Measurements from ENCODE around the gene INPP1. TPM values are rescaled to one million over a fixed set of nuclear protein-coding genes. Genes with fewer than 3 reads are reported as not detected.
"Not testable (repeated sequence)": the region's sequence is repeated elsewhere in the genome, so short reads cannot be mapped to it uniquely, and the experiment has no call there.

Gene INPP1
- total RNA-seq, 1 experiment from 2014 or later = 15.9 TPM

DNA sequence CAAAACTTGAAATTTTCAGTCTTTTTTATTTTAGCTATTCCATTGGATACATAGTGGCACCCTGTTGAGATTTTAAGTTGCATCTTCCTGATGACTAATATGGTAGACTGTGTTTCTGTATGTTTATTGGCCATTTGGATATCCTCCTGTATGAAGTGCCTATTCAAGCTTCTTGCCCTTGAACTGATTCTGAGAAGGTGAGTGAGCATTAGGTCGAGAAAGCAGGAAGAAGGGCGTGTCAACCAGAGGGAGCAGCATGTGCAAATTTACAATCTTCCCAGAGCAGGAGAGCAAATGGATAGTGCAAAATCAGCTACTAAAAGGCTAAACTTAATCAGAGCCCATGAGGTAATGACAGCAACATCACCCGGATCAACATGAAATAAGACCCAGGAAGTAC, 8.6 kb downstream of the INPP1 start:
- Histone ChIP-seq H3K36me3 (no peaks in the 10 kb centered on the region; the same call in 1 of the 2 replicates), H3K27me3 (no peaks in the 10 kb centered on the region), H3K9me3 (no peaks in the 10 kb centered on the region), H3K4me3 (no peak overlapping the region)
- DNase-seq = no peak

DNA sequence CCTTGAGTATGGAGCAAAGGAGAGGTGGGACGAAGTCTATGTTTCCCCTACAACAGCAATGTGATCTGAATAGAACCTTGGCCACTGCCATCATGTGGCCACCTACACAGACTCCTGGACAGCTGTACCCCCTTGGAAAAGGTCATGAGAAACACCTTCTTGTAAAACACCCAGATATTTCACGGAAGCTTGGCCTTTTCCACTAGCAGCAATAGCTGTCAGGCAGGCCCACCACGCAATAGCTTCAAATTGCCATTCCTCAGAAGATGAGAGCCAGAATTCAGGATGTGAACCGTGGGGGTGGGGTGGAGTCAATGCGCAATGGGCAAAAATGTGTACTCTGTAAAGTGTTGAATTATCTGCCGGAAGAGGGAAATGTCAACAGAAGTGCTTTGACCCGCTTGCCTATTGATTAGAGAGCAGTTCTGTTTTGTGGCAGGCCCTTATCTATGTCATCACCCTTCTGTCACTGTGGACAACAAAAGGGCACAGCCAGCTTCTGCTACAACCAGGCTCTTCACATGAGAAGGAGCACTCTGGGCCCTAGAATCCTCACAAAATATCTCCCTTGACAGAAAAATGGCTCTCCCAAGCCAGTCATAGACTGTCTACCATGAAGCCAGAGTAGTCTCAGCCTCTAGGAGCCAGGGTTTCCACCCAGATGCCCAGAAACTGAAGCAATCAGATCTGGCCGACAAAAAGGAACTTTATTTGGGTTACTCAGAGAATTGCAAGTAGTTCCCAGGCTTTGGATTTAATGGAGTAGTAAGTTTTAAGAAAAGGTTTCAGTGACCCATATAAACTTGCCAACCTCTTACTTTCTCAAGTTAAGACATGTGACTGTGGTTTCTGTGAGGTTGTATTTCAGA, 9.5 kb downstream of the INPP1 start:
- Histone ChIP-seq H3K27me3 (no peaks in the 10 kb centered on the region), H3K4me3 (no peak overlapping the region), H3K36me3 (no peaks in the 10 kb centered on the region; the same call in 1 of the 2 replicates), H3K9me3 (no peaks in the 10 kb centered on the region)
- no peak for DNase-seq

DNA sequence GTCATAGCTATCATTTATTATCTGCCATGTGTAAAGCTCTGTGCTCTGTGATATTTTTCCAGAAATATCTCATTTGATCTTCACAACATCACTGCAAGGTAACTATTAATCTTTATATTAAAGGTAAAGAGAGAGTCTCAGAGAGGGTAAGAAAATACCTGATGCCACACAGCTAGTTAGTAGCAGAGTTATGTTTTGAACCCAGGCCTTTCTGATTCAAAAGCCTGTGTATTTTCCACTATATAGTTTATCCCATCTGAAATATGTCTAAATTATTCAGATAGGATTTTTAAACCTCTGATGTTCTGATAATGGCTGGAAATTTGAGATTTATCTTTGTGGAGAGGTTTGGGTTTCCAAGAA, 10.1 kb downstream of the INPP1 start:
- DNase-seq = no peak
- Histone ChIP-seq H3K9me3 (no peaks in the 10 kb centered on the region), H3K27me3 (no peaks in the 10 kb centered on the region), H3K4me3 (no peak overlapping the region), H3K36me3 (no peaks in the 10 kb centered on the region; the same call in 1 of the 2 replicates)

DNA sequence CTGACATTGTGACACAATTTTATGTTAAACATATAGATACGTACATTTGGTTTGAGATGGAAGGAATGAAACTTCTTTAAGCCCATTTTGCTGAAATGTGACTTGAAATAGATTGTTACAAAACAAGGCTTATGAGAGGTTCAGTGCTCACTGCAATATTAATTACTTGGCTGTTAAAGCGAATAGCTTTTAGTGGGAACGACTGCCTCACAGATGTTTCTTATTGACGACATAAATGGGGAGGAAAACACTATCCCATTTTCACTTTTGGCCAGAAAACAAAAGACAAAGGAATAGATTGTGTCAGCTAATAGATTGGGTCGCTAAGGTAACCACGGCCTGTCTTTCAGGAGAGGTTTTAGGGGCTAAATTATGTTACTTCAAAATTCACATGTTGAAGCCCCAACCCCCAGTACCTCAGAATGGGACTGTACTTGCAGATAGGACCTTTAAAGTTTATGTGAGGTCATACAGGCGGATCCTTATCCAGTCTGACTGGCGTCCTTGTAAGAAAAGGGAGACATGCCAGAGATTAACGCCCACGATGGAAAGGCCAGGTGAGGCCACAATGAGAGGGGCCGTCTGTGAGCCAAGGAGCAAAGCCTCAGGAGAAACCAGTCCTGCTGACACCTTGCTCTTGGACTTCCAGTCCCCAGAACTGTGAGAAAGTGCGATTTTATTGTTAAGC, 10.8 kb downstream of the INPP1 start:
- Histone ChIP-seq H3K4me3 (no peak overlapping the region), H3K27me3 (no peaks in the 10 kb centered on the region), H3K36me3 (no peaks in the 10 kb centered on the region; the same call in 1 of the 2 replicates), H3K9me3 (no peaks in the 10 kb centered on the region)
- DNase-seq = no peak

DNA sequence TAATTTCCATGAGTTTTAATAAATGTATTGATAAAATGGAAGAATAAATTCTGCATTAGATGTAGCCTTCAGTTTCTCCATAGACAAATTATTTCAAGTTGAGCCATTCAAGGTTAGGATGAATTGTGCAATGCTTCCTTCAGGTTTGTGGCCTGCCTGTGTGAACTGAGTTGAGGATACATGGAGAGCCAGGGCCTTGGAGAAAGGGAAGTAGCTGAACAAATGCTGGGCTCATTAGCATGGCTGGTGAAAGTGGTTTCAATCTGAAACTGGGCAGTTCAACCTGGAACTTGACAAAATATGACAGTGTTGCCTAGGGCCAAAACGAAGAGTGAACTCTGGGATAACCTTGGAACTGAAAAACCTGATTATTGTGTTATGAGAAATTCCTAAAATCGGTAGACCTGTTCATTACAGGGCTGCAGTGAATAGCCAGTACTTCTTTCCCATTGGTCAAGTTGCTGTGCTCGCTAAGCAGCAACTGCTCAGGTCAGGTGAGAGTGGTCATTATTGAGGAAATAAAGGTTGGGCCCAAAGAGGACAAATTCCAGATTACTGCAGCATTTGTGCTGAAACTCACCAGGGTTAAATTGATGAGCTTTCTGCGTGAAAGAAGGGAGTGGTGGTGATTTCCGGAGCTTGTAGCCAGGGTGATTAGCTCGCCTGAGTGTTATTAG, 12.7 kb downstream of the INPP1 start:
- no peaks in the 10 kb centered on the region for H3K27me3 ChIP-seq
- H3K9me3 ChIP-seq = no peaks in the 10 kb centered on the region
- H3K36me3 ChIP-seq = peaks cover 2% of the 10 kb centered on the region; the same call in 1 of the 2 replicates
- no peak overlapping the region for H3K4me3 ChIP-seq
- no peak for DNase-seq

DNA sequence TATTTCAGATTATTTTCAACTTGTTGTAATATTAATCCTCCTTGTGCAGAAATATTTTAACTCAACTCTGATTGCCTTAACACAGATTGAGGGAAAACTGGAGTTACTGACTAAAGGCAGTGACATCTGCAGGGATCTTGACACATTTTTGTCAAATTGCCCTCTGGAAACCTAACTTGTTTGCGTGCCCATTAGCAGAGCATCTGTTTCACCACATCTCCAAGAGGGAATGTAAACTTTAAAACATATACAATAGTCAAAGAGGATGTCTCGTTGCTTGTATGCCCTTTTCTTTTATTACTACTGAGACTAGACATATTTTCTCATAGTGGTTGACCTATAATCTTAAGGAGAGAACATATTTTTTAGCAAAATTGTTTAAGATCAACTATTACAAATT, 14.2 kb downstream of the INPP1 start:
- no peaks in the 10 kb centered on the region for H3K27me3 ChIP-seq
- no peak overlapping the region for H3K4me3 ChIP-seq
- DNase-seq = no peak
- H3K36me3 ChIP-seq = peaks cover 12% of the 10 kb centered on the region; the same call in 1 of the 2 replicates
- H3K9me3 ChIP-seq = no peaks in the 10 kb centered on the region

DNA sequence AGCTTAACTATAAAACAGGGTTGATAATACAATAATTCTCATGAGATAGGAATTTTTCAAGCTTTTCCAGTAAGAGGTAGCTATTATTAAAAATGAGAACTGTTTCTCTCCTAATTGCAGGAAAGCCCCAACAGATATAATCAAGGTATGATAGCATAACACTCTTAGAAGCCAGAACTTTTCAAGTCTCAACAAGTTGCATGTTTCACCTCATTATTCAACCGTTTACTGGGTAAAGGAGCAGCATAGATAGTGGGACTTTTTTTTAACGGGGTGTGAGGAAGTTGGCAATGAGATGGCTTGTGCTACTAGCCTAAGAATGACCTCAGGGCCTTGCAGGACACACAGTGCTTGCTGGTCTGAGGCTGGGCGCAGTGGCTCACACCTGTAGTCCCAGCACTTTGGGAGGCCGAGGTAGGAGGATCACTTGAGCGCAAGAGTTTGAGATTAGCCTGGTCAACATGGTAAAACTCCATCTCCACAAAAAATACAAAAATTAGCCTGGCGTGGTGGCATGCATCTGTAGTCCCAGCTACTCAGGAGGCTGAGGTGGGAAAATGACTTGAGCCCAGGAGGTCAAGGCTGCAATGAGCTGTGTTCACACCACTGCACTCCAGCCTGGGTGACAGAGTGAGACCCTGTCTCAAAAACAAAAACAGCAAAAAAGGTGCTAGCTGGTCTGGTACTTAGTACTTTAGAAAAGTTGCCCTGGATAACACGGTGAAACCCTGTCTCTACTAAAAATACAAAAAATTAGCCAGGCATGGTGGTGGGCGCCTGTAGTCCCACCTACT, 15.5 kb downstream of the INPP1 start:
- not testable (repeated sequence) for H3K9me3 ChIP-seq, DNase-seq, H3K4me3 ChIP-seq, H3K27me3 ChIP-seq
- H3K36me3 ChIP-seq = peaks cover 12% of the 10 kb centered on the region; the same call in 1 of the 2 replicates

DNA sequence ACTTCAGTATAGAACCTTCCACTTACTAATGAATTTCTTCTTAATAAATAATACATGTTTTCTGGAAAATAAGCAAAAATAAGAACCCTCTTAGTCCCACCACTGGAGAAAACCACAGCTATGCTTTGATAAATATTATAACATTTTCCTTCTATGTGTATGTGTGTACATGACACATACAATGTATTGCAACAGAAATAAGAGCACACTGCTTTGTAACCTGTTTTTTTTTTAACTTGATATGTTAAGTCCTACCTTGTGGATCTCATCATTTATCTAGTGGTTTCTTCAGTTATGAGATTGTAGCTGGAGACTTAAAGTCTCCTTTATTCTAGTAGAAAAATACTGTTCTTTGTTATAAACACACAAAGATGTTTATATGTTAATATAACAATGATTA, 17.2 kb downstream of the INPP1 start:
- H3K4me3 ChIP-seq = no peak overlapping the region; the same call in 1 of the 2 replicates
- H3K9me3 ChIP-seq = no peaks in the 10 kb centered on the region
- no peak for DNase-seq
- H3K27me3 ChIP-seq = no peaks in the 10 kb centered on the region
- H3K36me3 ChIP-seq = peaks cover 15% of the 10 kb centered on the region; the same call in 1 of the 2 replicates

DNA sequence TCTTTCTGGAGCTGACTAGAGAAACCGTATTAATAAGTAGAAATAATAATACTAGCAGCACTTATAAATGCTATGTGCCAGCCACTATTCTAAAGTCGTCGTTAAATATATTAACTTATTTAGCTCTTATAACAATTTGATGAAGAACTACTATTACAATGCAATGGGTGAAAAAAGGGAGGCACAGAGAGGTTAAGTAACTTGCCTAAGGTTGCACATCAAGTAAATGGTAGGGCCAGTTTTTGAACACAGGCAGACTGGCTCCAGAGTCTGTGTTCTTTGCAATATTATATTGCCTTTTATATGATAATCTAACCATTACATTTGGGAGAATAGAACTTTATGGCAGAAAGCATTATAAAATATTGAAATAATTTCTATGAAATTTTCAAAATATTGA, 17.6 kb downstream of the INPP1 start:
- no peak for DNase-seq
- no peak overlapping the region for H3K4me3 ChIP-seq
- H3K9me3 ChIP-seq = no peaks in the 10 kb centered on the region
- no peaks in the 10 kb centered on the region for H3K27me3 ChIP-seq
- H3K36me3 ChIP-seq = peaks cover 15% of the 10 kb centered on the region; the same call in 1 of the 2 replicates

DNA sequence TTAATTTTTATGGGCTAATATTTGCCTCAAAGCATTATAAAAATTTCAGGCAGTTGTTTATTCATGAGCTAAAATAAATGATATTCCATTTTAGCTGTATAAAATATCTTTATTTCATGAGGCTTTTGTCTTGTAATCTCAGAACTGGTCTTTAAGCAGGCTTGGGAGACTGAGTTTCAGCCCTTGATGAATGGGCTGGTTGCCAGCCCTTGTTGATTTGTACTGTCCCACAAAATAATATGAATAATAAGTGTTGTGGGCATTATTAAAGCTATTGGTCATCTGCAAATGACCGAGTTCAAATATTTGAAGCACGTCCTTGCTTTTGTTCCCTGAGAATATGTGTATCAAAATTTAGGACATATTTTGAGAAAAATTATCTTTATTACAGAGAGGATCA, 18.2 kb downstream of the INPP1 start:
- H3K9me3 ChIP-seq = no peaks in the 10 kb centered on the region
- H3K36me3 ChIP-seq = peaks cover 15% of the 10 kb centered on the region
- DNase-seq = no peak
- no peak overlapping the region for H3K4me3 ChIP-seq
- H3K27me3 ChIP-seq = no peaks in the 10 kb centered on the region

DNA sequence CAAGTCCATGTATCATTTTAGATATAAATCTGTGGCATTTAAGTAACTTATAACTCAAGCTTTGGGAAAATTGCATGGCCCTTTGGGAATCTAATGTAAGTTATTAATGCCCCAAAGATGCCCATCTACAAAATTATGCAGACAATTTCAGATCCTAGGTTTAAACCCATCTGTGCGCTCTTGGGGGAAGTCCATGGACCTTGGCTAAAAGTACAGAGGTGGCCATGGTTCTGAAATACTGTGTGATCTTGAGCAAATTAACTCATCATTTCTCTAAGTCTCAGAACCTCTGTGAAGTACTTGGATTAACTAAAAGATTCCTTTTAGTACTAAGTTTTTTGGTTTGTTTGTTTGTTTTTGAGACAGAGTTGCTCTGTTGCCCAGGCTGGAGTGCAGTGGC, 19.5 kb downstream of the INPP1 start:
- Histone ChIP-seq H3K36me3 (peaks cover 15% of the 10 kb centered on the region), H3K27me3 (no peaks in the 10 kb centered on the region), H3K9me3 (no peaks in the 10 kb centered on the region), H3K4me3 (no peak overlapping the region)
- DNase-seq = no peak

DNA sequence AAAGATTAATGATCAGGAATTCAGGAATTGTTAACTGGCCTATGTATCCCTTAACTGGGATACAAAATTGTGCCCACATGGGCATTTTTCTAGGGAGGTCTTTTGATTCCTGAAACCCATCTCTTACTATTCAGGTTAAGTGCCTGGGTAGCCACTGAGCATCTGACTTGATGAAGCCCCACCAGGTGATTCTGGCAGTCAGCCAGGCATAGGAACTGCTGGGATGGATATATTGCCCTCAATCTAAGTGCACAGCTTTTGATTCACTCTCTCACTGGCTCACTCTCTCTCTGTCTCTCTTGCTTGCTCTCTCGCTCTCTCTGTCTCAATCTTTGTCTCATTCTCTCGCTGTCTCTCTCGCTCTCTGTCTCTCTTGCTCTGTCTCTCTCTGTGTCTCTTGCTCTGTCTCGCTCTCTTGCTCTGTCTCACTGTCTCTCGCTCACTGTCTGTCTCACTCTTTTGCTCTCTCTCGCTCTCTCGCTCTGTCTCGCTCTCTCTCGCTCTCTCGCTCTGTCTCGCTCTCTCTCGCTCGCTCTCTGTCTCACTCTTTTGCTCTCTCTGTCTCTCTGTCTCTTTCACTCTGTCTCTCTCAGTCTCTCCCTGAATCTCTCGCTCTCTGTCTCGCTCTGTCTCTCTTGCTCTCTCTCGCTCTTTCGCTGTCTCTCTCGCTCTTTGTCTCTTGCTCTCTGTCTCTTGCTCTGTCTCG, 22.3 kb downstream of the INPP1 start:
- Histone ChIP-seq H3K4me3 (no peak overlapping the region), H3K27me3 (no peaks in the 10 kb centered on the region), H3K36me3 (peaks cover 18% of the 10 kb centered on the region), H3K9me3 (no peaks in the 10 kb centered on the region)
- no peak for DNase-seq

DNA sequence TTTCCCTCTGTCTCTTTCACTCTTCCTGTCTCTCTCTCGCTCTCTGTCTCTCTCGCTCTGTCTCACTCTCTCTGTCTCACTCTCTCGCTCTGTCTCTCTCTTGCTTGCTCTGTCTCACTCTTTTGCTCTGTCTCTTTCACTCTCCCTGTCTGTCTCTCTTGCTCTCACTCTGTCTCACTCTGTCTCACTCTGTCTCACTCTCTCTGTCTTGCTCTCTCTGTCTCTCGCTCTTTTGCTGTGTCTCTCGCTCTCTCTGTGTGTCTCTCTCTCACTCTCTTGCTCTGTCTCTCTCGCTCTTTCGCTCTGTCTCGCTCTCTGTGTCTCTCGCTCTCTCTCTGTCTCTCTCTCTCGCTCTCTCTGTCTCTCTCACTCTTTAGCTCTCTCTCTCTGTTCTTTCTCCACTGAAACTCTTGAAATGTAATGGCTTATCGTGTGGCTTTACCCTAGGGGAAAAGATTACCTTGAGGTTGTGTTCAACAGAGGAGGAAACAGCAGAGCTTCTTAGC, 22.9 kb downstream of the INPP1 start:
- Histone ChIP-seq H3K9me3 (no peaks in the 10 kb centered on the region), H3K36me3 (peaks cover 19% of the 10 kb centered on the region), H3K4me3 (no peak overlapping the region), H3K27me3 (no peaks in the 10 kb centered on the region)
- no peak for DNase-seq

DNA sequence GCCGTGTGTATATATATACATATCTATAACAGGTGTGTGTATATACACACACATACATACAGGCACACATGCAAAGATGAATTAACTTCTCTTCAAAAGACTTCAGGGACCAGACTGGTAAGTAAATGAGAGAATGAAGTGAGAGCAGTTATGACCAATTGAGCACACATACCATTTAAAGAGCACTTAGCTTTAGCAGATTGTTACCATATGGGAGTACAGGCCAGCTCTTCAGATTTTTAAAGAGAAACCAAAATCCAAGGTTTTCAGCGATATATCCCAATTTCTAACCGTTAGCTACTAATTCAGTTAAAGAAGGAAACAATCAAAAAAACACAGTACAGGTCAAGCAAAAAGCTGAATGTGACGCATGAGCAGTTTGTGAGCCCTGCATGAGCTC, 23.7 kb downstream of the INPP1 start:
- Histone ChIP-seq H3K4me3 (no peak overlapping the region), H3K9me3 (no peaks in the 10 kb centered on the region), H3K36me3 (peaks cover 13% of the 10 kb centered on the region), H3K27me3 (no peaks in the 10 kb centered on the region)
- no peak for DNase-seq

DNA sequence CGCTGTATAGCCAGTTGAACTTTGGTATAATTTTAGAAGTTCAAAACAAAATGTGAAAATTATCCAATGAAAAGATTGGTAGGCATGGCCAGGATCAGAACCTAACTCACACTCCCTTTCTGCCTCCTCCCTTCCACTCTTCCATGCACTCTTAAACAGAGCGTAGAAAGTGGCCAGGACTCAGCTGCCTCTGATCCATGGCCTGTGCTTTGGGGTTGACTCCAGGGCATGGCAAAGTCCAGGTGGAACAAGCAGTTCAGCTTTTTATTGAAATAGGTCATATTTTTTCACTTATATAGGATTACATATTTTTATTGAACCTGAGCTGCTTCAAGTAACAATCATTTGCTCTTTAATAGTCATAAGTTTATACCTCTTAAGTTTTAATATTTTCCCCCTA, 26.2 kb downstream of the INPP1 start:
- no peaks in the 10 kb centered on the region for H3K9me3 ChIP-seq
- H3K36me3 ChIP-seq = peaks cover 13% of the 10 kb centered on the region
- no peak overlapping the region for H3K4me3 ChIP-seq
- DNase-seq = no peak
- H3K27me3 ChIP-seq = no peaks in the 10 kb centered on the region

DNA sequence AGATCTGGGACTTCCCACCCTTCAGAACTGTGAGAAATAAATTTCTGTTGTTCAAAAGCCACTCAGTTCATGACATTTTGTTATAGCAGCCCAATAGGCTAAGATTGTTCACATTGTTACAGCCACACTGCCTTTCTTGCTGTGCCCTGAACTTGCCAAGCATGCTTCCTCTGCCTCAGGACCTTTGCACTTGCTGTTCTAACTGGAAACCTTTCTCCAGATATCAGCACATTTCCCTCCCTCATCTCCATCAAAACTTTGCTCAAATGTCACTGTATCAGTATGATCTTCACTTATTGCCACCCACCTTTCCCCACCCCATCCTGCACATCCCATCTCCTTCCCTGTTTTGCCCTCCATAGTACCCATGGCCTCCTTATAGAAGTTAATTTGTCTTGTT, 32.7 kb downstream of the INPP1 start:
- Histone ChIP-seq H3K9me3 (no peaks in the 10 kb centered on the region), H3K4me3 (no peak overlapping the region), H3K36me3 (peaks cover 3% of the 10 kb centered on the region), H3K27me3 (no peaks in the 10 kb centered on the region)
- no peak for DNase-seq

All from MG63 (cell line).